Thyroid gland (tissue), 4 donors: ENCODE measurements around the gene KCNH1.

ENCODE experiments used
- CTCF ChIP-seq, 6 experiments: fragments of 200-600 bp in 3 of 6; fragments of 450-650 bp in 3 of 6; sonication (generic) in 3 of 6; IDR thresholded peaks; one replicate each; pipeline ENCODE4 v1.5.1; 2016 to 2019; ENCODE audit warnings: antibody characterized with exemption in 6 of 6, mild to moderate bottlenecking in 2 of 6, inconsistent platforms in 1 of 6, moderate library complexity in 1 of 6
- POLR2A ChIP-seq, 2 donors: fragments of 450-650 bp; IDR thresholded peaks; one replicate each; pipeline ENCODE4 v1.6.1; 2017; ENCODE audit warnings: antibody characterized with exemption in 2 of 2, mild to moderate bottlenecking in 2 of 2, moderate library complexity in 1 of 2

- no peak for TF ChIP-seq CTCF (IDR thresholded peaks at IDR 0.05)
- no peak for TF ChIP-seq POLR2A (IDR thresholded peaks at IDR 0.05)
These were observed 38.6 kb downstream of the KCNH1 start for GRCh38 chr1:211095381-211095780.
